ENCODE measurements around the gene CT45A9.
"Not testable (repeated sequence)": the region's sequence is repeated elsewhere in the genome, so short reads cannot be mapped to it uniquely, and the experiment has no call there.

CT45A9 gene, protein sequence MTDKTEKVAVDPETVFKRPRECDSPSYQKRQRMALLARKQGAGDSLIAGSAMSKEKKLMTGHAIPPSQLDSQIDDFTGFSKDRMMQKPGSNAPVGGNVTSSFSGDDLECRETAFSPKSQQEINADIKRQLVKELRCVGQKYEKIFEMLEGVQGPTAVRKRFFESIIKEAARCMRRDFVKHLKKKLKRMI

GRCh38 chrX:135871712-135872111, at the start of gene CT45A9:
CT45A9 (minus strand) TSS chrX:135871812; CDS start chrX:135868061, 3,751 bp downstream.
- DNase-seq = not testable (repeated sequence)

GRCh38 chrX:135920516-135920915, 48.9 kb upstream of the CT45A9 start:
- not testable (repeated sequence) for DNase-seq

DNA sequence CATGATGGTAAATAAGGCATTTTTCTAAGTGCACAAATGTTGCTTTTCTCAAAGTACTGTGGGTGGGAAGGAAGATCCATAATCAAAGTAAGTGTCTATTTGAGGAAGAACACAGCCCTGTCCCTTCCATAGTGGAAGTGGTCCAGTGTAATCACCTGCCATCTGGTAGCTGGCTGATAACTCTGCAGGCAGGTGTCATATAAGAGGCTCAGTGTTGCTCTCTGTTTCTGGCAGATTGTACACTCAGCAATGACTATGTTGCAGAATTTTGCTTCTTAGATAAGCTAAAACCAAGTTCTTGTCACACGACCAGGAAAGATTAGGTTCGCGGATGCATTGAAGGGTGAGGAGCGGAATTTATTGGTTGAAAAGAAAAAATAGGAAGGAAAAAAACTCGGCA, 42.8 kb upstream of the CT45A9 start:
- no peak for DNase-seq

GRCh38 chrX:135910251-135910650, 38.6 kb upstream of the CT45A9 start:
- no peak for DNase-seq

DNA sequence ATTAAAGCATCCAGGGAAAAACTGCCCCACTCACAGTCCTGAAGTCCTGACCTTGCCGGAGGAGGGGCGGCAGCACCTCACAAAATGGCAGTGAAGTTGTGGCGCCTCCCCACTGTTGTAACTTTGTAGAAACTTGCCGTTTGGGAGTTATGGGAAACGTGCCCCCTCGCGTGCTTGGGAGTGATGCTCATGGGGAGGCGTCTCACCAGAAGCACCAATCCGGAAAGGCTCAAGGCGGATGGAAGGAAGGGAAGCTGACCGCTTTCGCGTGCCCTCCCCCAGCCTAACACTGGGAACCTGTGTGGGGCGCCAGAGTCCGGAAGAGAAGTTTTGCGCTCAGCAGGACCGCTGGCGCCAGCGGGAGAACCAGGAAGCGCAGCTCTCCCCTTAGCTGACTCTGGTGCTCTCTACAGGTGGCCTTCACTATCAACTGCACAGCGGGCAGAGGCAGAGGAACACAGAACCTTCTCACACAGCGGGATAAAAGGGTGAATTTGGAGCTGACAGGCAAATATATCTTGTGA, 21.7 kb upstream of the CT45A9 start, which contains the start of the genes CT45A10 and SAGE1:
CT45A10 (minus strand) TSS at position 151 of the 524 bp plus-strand sequence. CDS start 8,100 bp downstream, outside the sequence.
SAGE1 (plus strand) TSS at position 423 of the 524 bp plus-strand sequence. CDS start 2,527 bp downstream, outside the sequence.
- DNase-seq = no peak

- no peak for DNase-seq
Observed at GRCh38 chrX:135892781-135893180, 21.2 kb upstream of the CT45A9 start.

- no peak for DNase-seq
Observed at GRCh38 chrX:135890087-135890585, 18.5 kb upstream of the CT45A9 start.

- DNase-seq = not testable (repeated sequence)
Observed at GRCh38 chrX:135888976-135889375, 17.4 kb upstream of the CT45A9 start.

DNA sequence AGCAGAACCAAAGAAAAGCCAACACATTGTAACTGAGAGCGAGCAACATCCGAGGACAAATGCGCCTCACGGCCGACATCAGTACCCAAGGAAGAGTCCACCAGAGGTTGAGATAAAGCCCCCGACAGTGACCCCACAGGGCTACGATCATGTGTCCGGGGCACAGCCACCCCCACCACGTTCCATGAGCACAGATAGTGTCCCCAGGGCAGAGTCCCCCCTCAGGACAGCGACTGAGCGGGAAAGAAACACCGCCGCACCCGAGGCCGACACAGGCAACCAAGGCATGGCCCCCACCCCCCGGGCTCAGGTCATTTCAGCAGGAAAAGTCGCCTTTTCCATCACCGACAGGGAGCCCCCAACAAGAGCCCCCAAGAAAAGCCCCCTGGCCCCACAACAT, 16.6 kb upstream of the CT45A9 start:
- not testable (repeated sequence) for DNase-seq

DNA sequence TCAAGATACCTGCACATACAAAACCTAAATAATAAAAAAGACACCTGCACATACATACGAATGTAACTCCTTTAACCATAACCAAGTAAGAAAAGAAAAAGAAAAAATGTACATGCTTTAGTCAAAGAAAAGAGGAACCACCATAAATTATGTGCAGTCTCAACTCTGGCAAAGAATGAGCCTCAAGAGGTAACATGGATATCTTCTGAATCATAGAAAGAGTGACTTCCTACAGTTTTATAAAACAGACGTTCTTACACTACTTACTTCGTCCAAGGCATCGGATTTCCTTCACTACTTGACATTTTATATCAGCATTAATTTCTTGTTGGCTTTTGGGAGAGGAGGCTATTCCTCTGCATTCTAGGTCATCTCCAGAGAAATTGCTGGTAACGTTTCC, 11.1 kb upstream of the CT45A9 start:
- not testable (repeated sequence) for DNase-seq

DNA sequence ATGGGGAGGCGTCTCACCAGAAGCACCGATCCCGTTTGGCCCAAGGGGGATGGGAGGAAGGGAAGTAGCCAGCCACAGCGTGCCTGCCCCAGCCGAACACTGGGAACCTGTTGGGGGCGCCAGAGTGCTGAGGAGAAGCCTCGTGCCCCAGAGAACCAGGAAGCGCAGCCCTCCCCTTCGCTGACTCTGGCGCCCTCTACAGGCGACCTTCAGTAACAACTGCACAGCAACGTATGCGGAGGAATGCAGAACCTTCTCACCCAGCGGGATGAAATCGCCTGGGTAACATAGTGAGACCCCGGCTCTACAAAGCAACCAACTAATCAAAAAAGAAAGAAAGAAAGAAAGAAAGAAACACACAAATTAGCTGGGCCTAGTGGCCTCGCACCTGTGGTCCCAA, 17.2 kb downstream of the CT45A9 start, which contains the start of gene CT45A8:
CT45A8 (minus strand) TSS at position 101 of the 400 bp plus-strand sequence. CDS start 3,755 bp downstream, outside the sequence.
- not testable (repeated sequence) for DNase-seq

DNA sequence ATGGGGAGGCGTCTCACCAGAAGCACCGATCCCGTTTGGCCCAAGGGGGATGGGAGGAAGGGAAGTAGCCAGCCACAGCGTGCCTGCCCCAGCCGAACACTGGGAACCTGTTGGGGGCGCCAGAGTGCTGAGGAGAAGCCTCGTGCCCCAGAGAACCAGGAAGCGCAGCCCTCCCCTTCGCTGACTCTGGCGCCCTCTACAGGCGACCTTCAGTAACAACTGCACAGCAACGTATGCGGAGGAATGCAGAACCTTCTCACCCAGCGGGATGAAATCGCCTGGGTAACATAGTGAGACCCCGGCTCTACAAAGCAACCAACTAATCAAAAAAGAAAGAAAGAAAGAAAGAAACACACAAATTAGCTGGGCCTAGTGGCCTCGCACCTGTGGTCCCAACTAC, 34.4 kb downstream of the CT45A9 start, which contains the start of gene CT45A7:
CT45A7 (minus strand) TSS at position 101 of the 400 bp plus-strand sequence. CDS start 3,747 bp downstream, outside the sequence.
- DNase-seq = not testable (repeated sequence)

DNA sequence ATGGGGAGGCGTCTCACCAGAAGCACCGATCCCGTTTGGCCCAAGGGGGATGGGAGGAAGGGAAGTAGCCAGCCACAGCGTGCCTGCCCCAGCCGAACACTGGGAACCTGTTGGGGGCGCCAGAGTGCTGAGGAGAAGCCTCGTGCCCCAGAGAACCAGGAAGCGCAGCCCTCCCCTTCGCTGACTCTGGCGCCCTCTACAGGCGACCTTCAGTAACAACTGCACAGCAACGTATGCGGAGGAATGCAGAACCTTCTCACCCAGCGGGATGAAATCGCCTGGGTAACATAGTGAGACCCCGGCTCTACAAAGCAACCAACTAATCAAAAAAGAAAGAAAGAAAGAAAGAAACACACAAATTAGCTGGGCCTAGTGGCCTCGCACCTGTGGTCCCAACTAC, 51.7 kb downstream of the CT45A9 start, which contains the start of gene CT45A2:
CT45A2 (minus strand) TSS at position 101 of the 400 bp plus-strand sequence. CDS start 3,747 bp downstream, outside the sequence.
- not testable (repeated sequence) for DNase-seq

Measured in Kasumi-1 (cell line).